ENCODE results near the gene NFKBIL1. TPM values are rescaled to one million over a fixed set of nuclear protein-coding genes. Genes with fewer than 3 reads are reported as not detected.

NFKBIL1 gene
- total RNA-seq, 1 donor from 2014 or later: 14.2 TPM

DNA sequence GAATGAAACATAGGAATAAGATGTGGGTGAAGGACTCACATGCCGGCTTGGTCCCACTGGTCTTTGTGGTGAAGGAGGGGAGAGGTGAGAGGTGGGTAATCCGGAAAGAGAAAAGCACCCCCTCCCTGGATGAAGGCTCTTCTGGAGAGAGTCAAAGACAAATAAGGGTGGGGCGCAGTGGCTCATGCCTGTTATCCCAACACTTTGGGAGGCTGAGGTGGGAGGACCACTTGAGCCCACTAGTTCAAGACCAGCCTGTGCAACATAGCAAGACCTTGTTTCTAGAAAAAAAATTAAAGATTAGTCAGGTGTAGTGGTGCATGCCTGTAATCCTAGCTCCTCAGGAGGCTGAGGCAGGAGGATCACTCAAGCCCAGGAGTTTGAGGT, 31.7 kb downstream of the NFKBIL1 start:
- H3K27ac ChIP-seq: no peak overlapping the region
- H3K4me3 ChIP-seq: no peak overlapping the region
- TF ChIP-seq POLR2AphosphoS5 (IDR thresholded peaks at IDR 0.05; ENCODE audit: insufficient read depth in 1 of 2, low read depth in 1 of 2) (no peak), POLR2A (IDR thresholded peaks at IDR 0.05) (no peak)
- TF ChIP-seq, protein P1, sequence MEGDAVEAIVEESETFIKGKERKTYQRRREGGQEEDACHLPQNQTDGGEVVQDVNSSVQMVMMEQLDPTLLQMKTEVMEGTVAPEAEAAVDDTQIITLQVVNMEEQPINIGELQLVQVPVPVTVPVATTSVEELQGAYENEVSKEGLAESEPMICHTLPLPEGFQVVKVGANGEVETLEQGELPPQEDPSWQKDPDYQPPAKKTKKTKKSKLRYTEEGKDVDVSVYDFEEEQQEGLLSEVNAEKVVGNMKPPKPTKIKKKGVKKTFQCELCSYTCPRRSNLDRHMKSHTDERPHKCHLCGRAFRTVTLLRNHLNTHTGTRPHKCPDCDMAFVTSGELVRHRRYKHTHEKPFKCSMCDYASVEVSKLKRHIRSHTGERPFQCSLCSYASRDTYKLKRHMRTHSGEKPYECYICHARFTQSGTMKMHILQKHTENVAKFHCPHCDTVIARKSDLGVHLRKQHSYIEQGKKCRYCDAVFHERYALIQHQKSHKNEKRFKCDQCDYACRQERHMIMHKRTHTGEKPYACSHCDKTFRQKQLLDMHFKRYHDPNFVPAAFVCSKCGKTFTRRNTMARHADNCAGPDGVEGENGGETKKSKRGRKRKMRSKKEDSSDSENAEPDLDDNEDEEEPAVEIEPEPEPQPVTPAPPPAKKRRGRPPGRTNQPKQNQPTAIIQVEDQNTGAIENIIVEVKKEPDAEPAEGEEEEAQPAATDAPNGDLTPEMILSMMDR (IDR thresholded peaks at IDR 0.05): no peak
- no peaks in the 10 kb centered on the region for H3K36me3 ChIP-seq
- intact Hi-C loops (cut with DNase I): no loop called here
- no peaks in the 10 kb centered on the region for H3K27me3 ChIP-seq
- peaks cover 25% of the 10 kb centered on the region for H3K4me1 ChIP-seq
- H3K9me3 ChIP-seq: no peaks in the 10 kb centered on the region
- DNase-seq (ENCODE audit: extremely low spot score in 2 of 2): no peak

DNA sequence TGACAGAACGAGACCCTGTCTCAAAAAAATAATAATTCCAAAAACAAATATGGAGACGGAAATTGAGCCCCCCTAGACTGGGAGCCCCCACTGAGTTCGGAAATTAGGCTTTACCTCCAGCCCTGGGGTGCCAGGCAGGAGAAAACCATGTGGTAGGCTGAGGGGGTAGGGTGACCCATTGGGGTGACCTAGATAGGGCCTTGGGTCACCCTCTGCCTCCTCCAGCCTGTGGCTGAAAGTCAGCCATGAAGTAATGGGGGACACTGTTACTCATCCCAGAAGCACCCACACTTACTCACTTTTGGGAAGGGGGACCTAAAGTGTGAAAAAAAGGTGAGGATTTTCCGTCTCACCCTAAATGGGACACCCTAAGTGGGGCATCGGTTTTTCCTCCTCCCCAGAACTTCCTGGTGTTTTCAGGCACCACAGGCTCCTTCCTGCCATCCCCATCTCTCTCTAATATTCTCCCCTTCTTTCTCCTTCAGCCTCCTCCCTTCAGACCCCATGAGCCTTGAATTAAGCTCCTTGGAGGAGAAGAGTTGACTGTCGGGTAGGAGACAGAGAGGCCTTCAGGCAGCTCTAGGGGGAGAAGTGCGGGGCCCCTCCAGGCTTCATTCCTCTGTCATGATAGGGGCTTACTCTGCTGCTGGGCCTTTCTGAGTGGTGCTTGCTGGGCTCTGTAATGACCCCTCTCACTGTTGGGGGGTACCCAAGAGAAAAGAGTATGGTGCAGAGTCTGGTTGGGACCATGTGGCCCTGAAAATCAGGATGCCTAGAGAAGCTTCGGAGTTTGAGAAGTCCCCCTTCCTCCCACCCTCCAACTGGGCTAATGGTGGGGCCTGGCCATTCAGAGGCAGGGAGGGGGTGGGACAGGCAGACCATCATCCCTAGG, 32.4 kb downstream of the NFKBIL1 start:
- Histone ChIP-seq H3K36me3 (no peaks in the 10 kb centered on the region), H3K27ac (peak overlapping the region; percentile 92), H3K4me3 (no peak overlapping the region), H3K9me3 (no peaks in the 10 kb centered on the region), H3K4me1 (peaks cover 25% of the 10 kb centered on the region), H3K27me3 (no peaks in the 10 kb centered on the region)
- intact Hi-C loops (cut with DNase I): no loop called here
- TF ChIP-seq POLR2AphosphoS5 (IDR thresholded peaks at IDR 0.05; ENCODE audit: insufficient read depth in 1 of 2, low read depth in 1 of 2) (no peak), POLR2A (IDR thresholded peaks at IDR 0.05) (no peak)
- TF ChIP-seq, protein P1 (IDR thresholded peaks at IDR 0.05): no peak
- no peak for DNase-seq (ENCODE audit: extremely low spot score in 2 of 2)

DNA sequence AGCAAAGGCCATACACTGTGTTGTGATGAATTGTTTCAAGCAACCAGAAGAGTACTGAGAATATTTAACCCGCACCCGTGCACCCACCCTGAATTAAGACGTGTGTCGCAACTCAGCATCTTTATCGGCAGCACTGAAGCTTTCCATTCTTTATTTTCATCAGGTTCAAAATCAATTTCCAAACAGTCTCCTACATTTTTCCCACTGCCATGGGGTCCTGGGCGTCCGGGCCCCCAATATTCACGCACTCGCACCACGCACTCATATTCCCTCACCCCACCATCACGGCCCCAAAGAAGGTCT, 33.0 kb downstream of the NFKBIL1 start:
- Histone ChIP-seq H3K9me3 (no peaks in the 10 kb centered on the region), H3K27me3 (no peaks in the 10 kb centered on the region), H3K4me1 (peaks cover 25% of the 10 kb centered on the region), H3K36me3 (no peaks in the 10 kb centered on the region), H3K4me3 (peak overlapping the region; percentile 68 to 74), H3K27ac (peak overlapping the region; percentile 92)
- intact Hi-C loops (cut with DNase I): no loop called here
- no peak for DNase-seq (ENCODE audit: extremely low spot score in 2 of 2)
- TF ChIP-seq POLR2A (IDR thresholded peaks at IDR 0.05) (no peak), POLR2AphosphoS5 (IDR thresholded peaks at IDR 0.05; ENCODE audit: insufficient read depth in 1 of 2, low read depth in 1 of 2) (no peak)
- TF ChIP-seq, protein P1 (IDR thresholded peaks at IDR 0.05): no peak

DNA sequence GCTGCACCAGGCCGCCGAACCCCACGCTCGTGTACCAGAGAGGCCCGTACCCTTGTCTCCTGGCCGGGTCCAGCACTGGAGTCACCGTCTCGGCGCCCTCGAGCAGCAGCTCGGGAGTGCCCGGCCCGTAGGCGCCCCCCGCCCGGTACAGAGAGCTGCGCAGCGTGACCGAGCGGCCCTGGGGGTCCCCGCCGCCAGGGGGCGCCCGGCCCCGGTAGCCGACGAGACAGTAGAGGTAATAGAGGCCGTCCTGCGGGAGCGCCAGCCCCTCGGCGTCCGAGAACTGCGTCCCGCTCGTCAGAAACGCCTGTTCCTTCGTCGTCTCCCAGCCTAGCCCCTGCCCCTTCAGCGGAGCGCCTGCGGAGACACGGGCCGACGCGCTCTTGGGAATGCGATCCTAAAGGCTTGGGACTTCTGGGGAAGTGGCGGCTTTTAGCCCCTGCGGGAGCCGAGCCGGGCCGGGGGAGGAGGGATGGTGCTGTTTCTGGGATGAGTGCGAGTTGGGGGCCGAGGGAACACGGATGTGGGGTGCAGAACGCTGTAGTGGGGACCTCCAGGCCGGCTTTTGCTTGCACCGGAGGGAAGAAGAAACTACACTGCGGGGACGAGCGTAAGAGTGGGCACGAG, 33.5 kb downstream of the NFKBIL1 start:
- intact Hi-C loops (cut with DNase I): no loop called here
- DNase-seq (ENCODE audit: extremely low spot score in 2 of 2): no peak
- no peaks in the 10 kb centered on the region for H3K36me3 ChIP-seq
- peak overlapping the region; percentile 92 for H3K27ac ChIP-seq
- H3K4me3 ChIP-seq: peak overlapping the region; percentile 68 to 74
- H3K4me1 ChIP-seq: peaks cover 25% of the 10 kb centered on the region
- TF ChIP-seq POLR2AphosphoS5 (IDR thresholded peaks at IDR 0.05; ENCODE audit: insufficient read depth in 1 of 2, low read depth in 1 of 2) (peak; percentile 42 to 73), POLR2A (IDR thresholded peaks at IDR 0.05) (peak in 1 of 2 donors; percentile 40)
- TF ChIP-seq, protein P1 (IDR thresholded peaks at IDR 0.05): peak; percentile 93 to 96 (median 94)
- no peaks in the 10 kb centered on the region for H3K9me3 ChIP-seq
- H3K27me3 ChIP-seq: no peaks in the 10 kb centered on the region
